ENCODE data around the gene FOSL2.

- TF ChIP-seq, protein P1, sequence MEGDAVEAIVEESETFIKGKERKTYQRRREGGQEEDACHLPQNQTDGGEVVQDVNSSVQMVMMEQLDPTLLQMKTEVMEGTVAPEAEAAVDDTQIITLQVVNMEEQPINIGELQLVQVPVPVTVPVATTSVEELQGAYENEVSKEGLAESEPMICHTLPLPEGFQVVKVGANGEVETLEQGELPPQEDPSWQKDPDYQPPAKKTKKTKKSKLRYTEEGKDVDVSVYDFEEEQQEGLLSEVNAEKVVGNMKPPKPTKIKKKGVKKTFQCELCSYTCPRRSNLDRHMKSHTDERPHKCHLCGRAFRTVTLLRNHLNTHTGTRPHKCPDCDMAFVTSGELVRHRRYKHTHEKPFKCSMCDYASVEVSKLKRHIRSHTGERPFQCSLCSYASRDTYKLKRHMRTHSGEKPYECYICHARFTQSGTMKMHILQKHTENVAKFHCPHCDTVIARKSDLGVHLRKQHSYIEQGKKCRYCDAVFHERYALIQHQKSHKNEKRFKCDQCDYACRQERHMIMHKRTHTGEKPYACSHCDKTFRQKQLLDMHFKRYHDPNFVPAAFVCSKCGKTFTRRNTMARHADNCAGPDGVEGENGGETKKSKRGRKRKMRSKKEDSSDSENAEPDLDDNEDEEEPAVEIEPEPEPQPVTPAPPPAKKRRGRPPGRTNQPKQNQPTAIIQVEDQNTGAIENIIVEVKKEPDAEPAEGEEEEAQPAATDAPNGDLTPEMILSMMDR (IDR thresholded peaks at IDR 0.05) = no peak
- TF ChIP-seq ZFX (IDR thresholded peaks at IDR 0.05; ENCODE audit: borderline replicate concordance) = no peak
These were observed 43.2 kb downstream of the FOSL2 start for GRCh38 chr2:28435814-28436351.

Measured in 22Rv1 (cell line).